BLaER1 treated with 17β-estradiol and CSF1 and Interleukin-3, amounts not matched to agents 10 nM and 100 nM (cell line): ENCODE data around the gene PHACTR3.

Experiments
- H3K27ac ChIP-seq, 11 experiments: shearing (Covaris generic); formaldehyde crosslinking; 2 replicates each; pipeline ENCODE4 v1.8.1; 2022
- H3K27me3 ChIP-seq, 11 experiments: shearing (Covaris generic); formaldehyde crosslinking; 2 replicates each; pipeline ENCODE4 v1.8.1; 2022
- H3K36me3 ChIP-seq, 11 experiments: shearing (Covaris generic); formaldehyde crosslinking; 2 replicates each; pipeline ENCODE4 v1.8.1; 2022
- H3K4me1 ChIP-seq, 10 experiments: shearing (Covaris generic); formaldehyde crosslinking; 2 replicates each; pipeline ENCODE4 v1.8.1; 2022
- H3K4me2 ChIP-seq, 11 experiments: shearing (Covaris generic); formaldehyde crosslinking; 2 replicates each; pipeline ENCODE4 v1.8.1; 2022
- H3K4me3 ChIP-seq, 10 experiments: shearing (Covaris generic); formaldehyde crosslinking; 2 replicates each; pipeline ENCODE4 v1.8.1; 2022
- H3K9ac ChIP-seq, 11 experiments: shearing (Covaris generic); formaldehyde crosslinking; 2 replicates each; pipeline ENCODE4 v1.8.1; 2022
- H3K9me3 ChIP-seq, 11 experiments: shearing (Covaris generic); formaldehyde crosslinking; replicated peaks in 1 of 11; 2 replicates each; pipeline ENCODE4 v1.8.1; 2022
- H4K20me1 ChIP-seq, 11 experiments: shearing (Covaris generic); formaldehyde crosslinking; 2 replicates each; pipeline ENCODE4 v1.8.1; 2022
- Cebpa-rat ChIP-seq, 11 experiments: shearing (Covaris generic); IDR thresholded peaks; 2 replicates each; pipeline ENCODE4 v1.8.1; 2022

The PHACTR3 gene

GRCh38 chr20:59751075-59751711, 146.9 kb downstream of the PHACTR3 start:
- Histone ChIP-seq H3K9ac (peak overlapping the region in 5 of 11 experiments; percentile 8 to 47 (median 25); a peak in 6 of 22 replicates), H3K36me3 (peaks cover 0 to 87% (median 54%) of the 10 kb centered on the region in 11 experiments; a peak in 16 of 22 replicates), H3K4me2 (peak overlapping the region; percentile 82 to 99 (median 93)), H3K9me3 (no peaks in the 10 kb centered on the region), H3K4me1 (peaks cover 37 to 100% (median 99%) of the 10 kb centered on the region in 10 experiments), H4K20me1 (peaks cover 21 to 100% (median 71%) of the 10 kb centered on the region in 11 experiments; a peak in 20 of 22 replicates), H3K27ac (0 out of 22 replicates have a peak overlapping the region, but pooled peaks of 2 of the 11 experiments have one; percentile 10 to 12), H3K4me3 (peak overlapping the region in 3 of 10 experiments; percentile 40 to 53 (median 40); a peak in 4 of 20 replicates), H3K27me3 (peaks cover 0 to 92% (median 0%) of the 10 kb centered on the region in 11 experiments; a peak in 5 of 22 replicates)
- no peak for TF ChIP-seq Cebpa-rat (IDR thresholded peaks at IDR 0.05)

GRCh38 chr20:59752101-59752586, 147.8 kb downstream of the PHACTR3 start:
- peaks cover 37 to 100% (median 95%) of the 10 kb centered on the region in 10 experiments for H3K4me1 ChIP-seq
- peaks cover 21 to 100% (median 71%) of the 10 kb centered on the region in 11 experiments; a peak in 20 of 22 replicates for H4K20me1 ChIP-seq
- peak overlapping the region; percentile 82 to 99 (median 93) for H3K4me2 ChIP-seq
- no peaks in the 10 kb centered on the region for H3K9me3 ChIP-seq
- H3K27me3 ChIP-seq, result peaks cover 0 to 88% (median 0%) of the 10 kb centered on the region in 11 experiments; a peak in 5 of 22 replicates
- H3K27ac ChIP-seq, result no peak overlapping the region
- peaks cover 0 to 87% (median 54%) of the 10 kb centered on the region in 11 experiments; a peak in 16 of 22 replicates for H3K36me3 ChIP-seq
- TF ChIP-seq Cebpa-rat (IDR thresholded peaks at IDR 0.05), result no peak
- H3K9ac ChIP-seq, result peak overlapping the region in 1 of 11 experiments; percentile 8; a peak in 2 of 22 replicates
- peak overlapping the region in 7 of 10 experiments; percentile 26 to 57 (median 40); a peak in 8 of 20 replicates for H3K4me3 ChIP-seq

- Histone ChIP-seq H3K9ac (peak overlapping the region in 3 of 11 experiments; percentile 1 to 47 (median 12); a peak in 3 of 22 replicates), H3K9me3 (no peaks in the 10 kb centered on the region), H3K4me3 (peak overlapping the region in 8 of 10 experiments; percentile 7 to 57 (median 38); a peak in 10 of 20 replicates), H4K20me1 (peaks cover 21 to 100% (median 70%) of the 10 kb centered on the region in 11 experiments; a peak in 20 of 22 replicates), H3K4me2 (peak overlapping the region; percentile 82 to 99 (median 93)), H3K4me1 (peaks cover 37 to 100% (median 94%) of the 10 kb centered on the region in 10 experiments), H3K27ac (peak overlapping the region in 2 of 11 experiments; percentile 1 to 13; a peak in 1 of 22 replicates), H3K27me3 (peaks cover 0 to 81% (median 0%) of the 10 kb centered on the region in 11 experiments; a peak in 5 of 22 replicates), H3K36me3 (peaks cover 0 to 87% (median 54%) of the 10 kb centered on the region in 11 experiments; a peak in 16 of 22 replicates)
- TF ChIP-seq Cebpa-rat (IDR thresholded peaks at IDR 0.05), result no peak
Observed at GRCh38 chr20:59752704-59753460, 148.5 kb downstream of the PHACTR3 start.

- peaks cover 0 to 87% (median 59%) of the 10 kb centered on the region in 11 experiments; a peak in 17 of 22 replicates for H3K36me3 ChIP-seq
- no peak overlapping the region for H3K27ac ChIP-seq
- peaks cover 37 to 100% (median 92%) of the 10 kb centered on the region in 10 experiments for H3K4me1 ChIP-seq
- H3K9ac ChIP-seq, result 0 out of 22 replicates have a peak overlapping the region, but pooled peaks of 1 of the 11 experiments have one; percentile 1
- TF ChIP-seq Cebpa-rat (IDR thresholded peaks at IDR 0.05), result no peak
- H3K9me3 ChIP-seq, result no peaks in the 10 kb centered on the region
- H3K4me3 ChIP-seq, result no peak overlapping the region
- H3K4me2 ChIP-seq, result peak overlapping the region; percentile 82 to 99 (median 93); a peak in 19 of 22 replicates
- H4K20me1 ChIP-seq, result peaks cover 21 to 100% (median 68%) of the 10 kb centered on the region in 11 experiments; a peak in 20 of 22 replicates
- H3K27me3 ChIP-seq, result peaks cover 0 to 72% (median 0%) of the 10 kb centered on the region in 11 experiments; a peak in 5 of 22 replicates
Observed at GRCh38 chr20:59753836-59754235, 149.5 kb downstream of the PHACTR3 start.

- Histone ChIP-seq H3K4me2 (peak overlapping the region in 3 of 11 experiments; percentile 82 to 99 (median 91); a peak in 2 of 22 replicates), H3K36me3 (peaks cover 0 to 87% (median 63%) of the 10 kb centered on the region in 11 experiments; a peak in 17 of 22 replicates), H3K9me3 (no peaks in the 10 kb centered on the region), H3K4me1 (peaks cover 37 to 100% (median 90%) of the 10 kb centered on the region in 10 experiments), H3K27me3 (peaks cover 0 to 64% (median 0%) of the 10 kb centered on the region in 11 experiments; a peak in 5 of 22 replicates), H4K20me1 (peaks cover 21 to 100% (median 66%) of the 10 kb centered on the region in 11 experiments; a peak in 20 of 22 replicates), H3K4me3 (no peak overlapping the region), H3K27ac (no peak overlapping the region), H3K9ac (no peak overlapping the region)
- TF ChIP-seq Cebpa-rat (IDR thresholded peaks at IDR 0.05), result no peak
Observed at GRCh38 chr20:59754551-59754950, 150.2 kb downstream of the PHACTR3 start.

GRCh38 chr20:59756241-59756640, 151.9 kb downstream of the PHACTR3 start:
- Histone ChIP-seq H4K20me1 (peaks cover 20 to 100% (median 58%) of the 10 kb centered on the region in 11 experiments; a peak in 20 of 22 replicates), H3K4me1 (peaks cover 26 to 89% (median 75%) of the 10 kb centered on the region in 10 experiments), H3K27ac (no peak overlapping the region), H3K36me3 (peaks cover 0 to 90% (median 80%) of the 10 kb centered on the region in 11 experiments; a peak in 17 of 22 replicates), H3K4me2 (peak overlapping the region in 1 of 11 experiments; percentile 12; a peak in 1 of 22 replicates), H3K9ac (no peak overlapping the region), H3K9me3 (no peaks in the 10 kb centered on the region), H3K27me3 (peaks cover 0 to 49% (median 0%) of the 10 kb centered on the region in 11 experiments; a peak in 5 of 22 replicates), H3K4me3 (no peak overlapping the region)
- TF ChIP-seq Cebpa-rat (IDR thresholded peaks at IDR 0.05), result no peak

GRCh38 chr20:59764037-59764436, 159.7 kb downstream of the PHACTR3 start:
- Histone ChIP-seq H3K4me1 (peaks cover 0 to 82% (median 40%) of the 10 kb centered on the region in 10 experiments; a peak in 15 of 20 replicates), H3K4me2 (no peak overlapping the region), H3K27ac (no peak overlapping the region), H3K36me3 (peaks cover 0 to 100% (median 98%) of the 10 kb centered on the region in 11 experiments; a peak in 18 of 22 replicates), H3K9me3 (peaks cover 0 to 12% (median 0%) of the 10 kb centered on the region in 11 experiments; a peak in 3 of 22 replicates), H3K27me3 (no peaks in the 10 kb centered on the region), H4K20me1 (peaks cover 0 to 100% (median 59%) of the 10 kb centered on the region in 11 experiments; a peak in 17 of 22 replicates), H3K9ac (no peak overlapping the region), H3K4me3 (no peak overlapping the region)
- no peak for TF ChIP-seq Cebpa-rat (IDR thresholded peaks at IDR 0.05)
